ENCODE measurements around the gene CCNY. TPM values are rescaled to one million over a fixed set of nuclear protein-coding genes. Genes with fewer than 3 reads are reported as not detected.

The CCNY gene
- total RNA-seq, 4 donors from 2014 or later: 37.5 to 56.3 (median 43.9) TPM

DNA sequence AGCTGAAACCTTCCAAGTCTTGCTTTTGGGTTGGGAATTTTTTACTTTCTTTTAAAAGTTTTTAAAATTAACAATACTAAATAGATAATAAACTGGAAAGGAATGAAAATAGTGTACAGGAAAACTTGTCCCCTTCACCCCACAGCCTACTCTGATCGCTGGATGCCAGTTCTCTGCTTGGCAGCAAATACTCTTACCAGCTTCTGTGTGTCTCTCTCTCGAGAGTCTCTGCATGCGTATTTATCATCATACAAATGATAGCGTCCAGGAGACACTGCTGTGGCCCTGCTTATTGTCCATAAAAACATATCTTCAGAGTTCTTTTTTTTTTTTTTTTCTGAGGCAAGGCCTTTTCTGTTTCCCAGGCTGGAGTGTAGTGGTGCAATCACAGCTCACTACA is 101.5 kb downstream of the CCNY start:
- intact Hi-C loops (cut with DNase I): no loop called here
- H3K27me3 ChIP-seq: no peaks in the 10 kb centered on the region
- DNase-seq: no peak

DNA sequence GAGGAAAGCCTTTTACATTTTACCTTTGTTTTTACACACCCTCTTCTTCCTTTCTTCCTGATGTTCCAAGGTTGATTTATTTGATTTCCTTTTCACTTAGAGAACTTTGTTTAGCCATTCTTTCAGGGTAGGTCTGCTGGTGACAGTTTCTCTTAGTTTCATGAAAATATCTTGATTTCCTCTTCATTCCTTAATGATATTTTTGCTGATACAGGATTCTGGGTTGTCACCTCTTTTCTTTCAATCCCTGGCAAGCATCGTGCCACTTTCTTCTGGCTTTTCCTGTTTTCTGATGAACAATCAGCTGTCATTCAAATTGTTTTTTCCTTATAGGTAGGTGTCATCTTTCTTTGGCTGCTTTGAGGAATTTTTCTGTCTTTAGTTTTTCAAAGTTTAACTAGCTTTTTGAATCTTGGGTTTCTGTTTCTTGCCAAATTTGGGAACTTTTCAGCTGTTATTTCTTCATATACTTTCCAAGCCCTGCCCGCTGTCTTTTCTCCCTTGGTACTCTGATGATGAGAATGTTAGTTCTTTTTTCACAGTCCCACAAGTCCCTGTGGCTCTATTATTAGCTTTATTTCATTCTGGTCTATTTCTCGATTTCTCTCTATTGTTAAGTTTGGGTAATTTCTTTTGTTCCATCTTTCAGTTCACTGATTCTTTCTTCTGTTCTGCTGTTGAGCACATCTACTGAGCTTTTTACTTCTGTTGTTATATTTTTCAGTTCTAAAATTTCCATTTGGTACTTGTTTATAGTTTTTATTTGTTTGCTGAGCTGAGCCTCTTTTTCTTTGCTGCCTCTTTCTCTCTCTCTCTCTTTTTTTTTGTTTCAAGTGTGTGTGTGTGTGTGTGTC is 102.6 kb downstream of the CCNY start:
- no peaks in the 10 kb centered on the region for H3K36me3 ChIP-seq
- intact Hi-C loops (cut with DNase I): no loop called here
- 91 to 93% methylated on average over 3 of the region's 3 CpGs for WGBS, 2 donors
- H3K27ac ChIP-seq: no peak overlapping the region
- no peaks in the 10 kb centered on the region for H3K4me1 ChIP-seq
- DNase-seq: no peak
- no peaks in the 10 kb centered on the region for H3K27me3 ChIP-seq
- TF ChIP-seq, protein P1, sequence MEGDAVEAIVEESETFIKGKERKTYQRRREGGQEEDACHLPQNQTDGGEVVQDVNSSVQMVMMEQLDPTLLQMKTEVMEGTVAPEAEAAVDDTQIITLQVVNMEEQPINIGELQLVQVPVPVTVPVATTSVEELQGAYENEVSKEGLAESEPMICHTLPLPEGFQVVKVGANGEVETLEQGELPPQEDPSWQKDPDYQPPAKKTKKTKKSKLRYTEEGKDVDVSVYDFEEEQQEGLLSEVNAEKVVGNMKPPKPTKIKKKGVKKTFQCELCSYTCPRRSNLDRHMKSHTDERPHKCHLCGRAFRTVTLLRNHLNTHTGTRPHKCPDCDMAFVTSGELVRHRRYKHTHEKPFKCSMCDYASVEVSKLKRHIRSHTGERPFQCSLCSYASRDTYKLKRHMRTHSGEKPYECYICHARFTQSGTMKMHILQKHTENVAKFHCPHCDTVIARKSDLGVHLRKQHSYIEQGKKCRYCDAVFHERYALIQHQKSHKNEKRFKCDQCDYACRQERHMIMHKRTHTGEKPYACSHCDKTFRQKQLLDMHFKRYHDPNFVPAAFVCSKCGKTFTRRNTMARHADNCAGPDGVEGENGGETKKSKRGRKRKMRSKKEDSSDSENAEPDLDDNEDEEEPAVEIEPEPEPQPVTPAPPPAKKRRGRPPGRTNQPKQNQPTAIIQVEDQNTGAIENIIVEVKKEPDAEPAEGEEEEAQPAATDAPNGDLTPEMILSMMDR (IDR thresholded peaks at IDR 0.05): no peak
- TF ChIP-seq POLR2A (IDR thresholded peaks at IDR 0.05): no peak
- H3K4me3 ChIP-seq (replicated peaks in 1 of 3): no peak overlapping the region
- H3K9me3 ChIP-seq: no peaks in the 10 kb centered on the region

More for the DNA sequence above, 101.5 kb downstream of the CCNY start:
- Histone ChIP-seq H3K4me3 (replicated peaks in 1 of 3) (no peak overlapping the region), H3K9me3 (no peaks in the 10 kb centered on the region), H3K36me3 (no peaks in the 10 kb centered on the region), H3K4me1 (no peaks in the 10 kb centered on the region), H3K27ac (no peak overlapping the region)
- TF ChIP-seq POLR2A (IDR thresholded peaks at IDR 0.05): no peak
- TF ChIP-seq, protein P1 (IDR thresholded peaks at IDR 0.05): no peak
- 98% methylated on average over 4 of the region's 4 CpGs for WGBS, 2 donors

DNA sequence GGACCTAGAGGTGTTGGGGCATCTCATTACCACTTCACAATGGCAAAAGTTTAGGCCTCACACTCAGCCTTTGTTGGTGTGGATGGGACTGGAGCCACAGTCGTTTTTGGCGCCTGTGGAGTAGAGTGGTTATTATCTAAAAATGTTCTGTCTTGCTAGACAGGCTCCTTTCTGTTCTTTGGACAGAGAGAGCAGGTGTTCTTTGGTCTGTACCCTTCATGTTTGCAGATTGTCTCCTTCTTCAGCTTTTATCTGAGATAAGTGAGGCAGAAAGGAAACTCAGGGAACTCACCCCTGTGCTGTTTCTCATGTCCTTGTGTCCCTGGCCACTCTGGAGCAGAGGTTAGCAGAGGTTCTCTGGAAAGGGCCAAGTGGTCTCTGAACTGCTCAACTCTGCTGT is 103.7 kb downstream of the CCNY start:
- no peaks in the 10 kb centered on the region for H3K4me1 ChIP-seq
- no peaks in the 10 kb centered on the region for H3K27me3 ChIP-seq
- H3K4me3 ChIP-seq (replicated peaks in 1 of 3): no peak overlapping the region
- TF ChIP-seq POLR2A (IDR thresholded peaks at IDR 0.05): no peak
- TF ChIP-seq, protein P1 (IDR thresholded peaks at IDR 0.05): no peak
- intact Hi-C loops (cut with DNase I): no loop called here
- no peaks in the 10 kb centered on the region for H3K36me3 ChIP-seq
- no peaks in the 10 kb centered on the region for H3K9me3 ChIP-seq
- H3K27ac ChIP-seq: no peak overlapping the region
- no peak for DNase-seq
- 83 to 88% methylated on average over 2 of the region's 2 CpGs for WGBS, 2 donors

DNA sequence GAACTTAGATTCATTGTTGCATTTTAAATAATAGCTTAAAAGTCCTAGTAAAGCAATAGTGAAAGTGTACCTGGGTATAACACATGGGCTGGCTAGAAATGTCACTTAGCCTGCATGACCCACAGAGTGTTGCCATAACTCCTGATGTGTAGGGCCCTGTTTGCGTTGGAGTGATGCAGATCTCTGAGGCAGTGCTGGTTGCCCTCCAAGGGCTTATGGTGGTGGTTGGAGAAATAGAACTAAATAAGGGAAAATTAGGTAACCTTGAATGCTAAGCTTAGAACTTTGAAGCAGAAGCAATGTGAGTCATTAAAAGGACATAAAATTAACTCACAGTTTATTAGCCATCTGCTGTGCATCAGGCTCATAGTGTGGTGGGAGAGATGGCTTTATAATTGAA is 105.7 kb downstream of the CCNY start:
- no peak overlapping the region for H3K27ac ChIP-seq
- no peaks in the 10 kb centered on the region for H3K9me3 ChIP-seq
- no peak for DNase-seq
- TF ChIP-seq POLR2A (IDR thresholded peaks at IDR 0.05): no peak
- TF ChIP-seq, protein P1 (IDR thresholded peaks at IDR 0.05): no peak
- intact Hi-C loops (cut with DNase I): no loop called here
- 97 to 98% methylated on average over 1 of the region's 1 CpG for WGBS, 2 donors
- no peaks in the 10 kb centered on the region for H3K36me3 ChIP-seq
- H3K4me3 ChIP-seq (replicated peaks in 1 of 3): no peak overlapping the region
- H3K4me1 ChIP-seq: peaks cover 0 to 7% of the 10 kb centered on the region in 2 donors
- no peaks in the 10 kb centered on the region for H3K27me3 ChIP-seq

DNA sequence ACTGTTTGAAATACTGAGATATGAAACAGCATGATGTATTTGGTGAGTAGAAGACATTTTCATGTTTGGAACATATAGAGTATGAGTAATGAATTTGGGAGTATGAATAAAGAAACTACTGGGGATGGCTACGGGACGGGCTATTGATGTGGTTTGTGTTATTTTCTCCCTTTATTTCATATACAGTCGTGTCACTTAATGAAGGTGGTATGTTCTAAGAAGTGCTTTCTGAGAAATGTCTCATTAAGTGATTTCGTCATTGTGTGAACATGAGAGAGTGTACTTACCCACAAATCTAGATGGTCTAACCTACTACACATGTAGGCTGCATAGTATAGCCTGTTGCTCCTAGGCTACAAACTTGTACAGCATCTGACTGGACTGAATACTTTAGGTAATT is 106.3 kb downstream of the CCNY start:
- intact Hi-C loops (cut with DNase I): no loop called here
- DNase-seq: no peak
- peaks cover 4 to 12% of the 10 kb centered on the region in 2 donors for H3K4me1 ChIP-seq
- H3K4me3 ChIP-seq (replicated peaks in 1 of 3): no peak overlapping the region
- H3K9me3 ChIP-seq: no peaks in the 10 kb centered on the region
- no peak for TF ChIP-seq POLR2A (IDR thresholded peaks at IDR 0.05)
- TF ChIP-seq, protein P1 (IDR thresholded peaks at IDR 0.05): no peak
- 91% methylated on average over 4 of the region's 4 CpGs for WGBS, 2 donors
- H3K36me3 ChIP-seq: no peaks in the 10 kb centered on the region
- no peak overlapping the region for H3K27ac ChIP-seq
- H3K27me3 ChIP-seq: no peaks in the 10 kb centered on the region
